CD8-positive, alpha-beta memory T cell (primary cell): ENCODE measurements around the gene HOXA5. TPM values are rescaled to one million over a fixed set of nuclear protein-coding genes. Genes with fewer than 3 reads are reported as not detected.

Experiments
- CTCF ChIA-PET: fragments of 350-600 bp; sonication (Branson Sonifier 250); formaldehyde crosslinking; loops from one replicate; lab custom pipeline; 2021; ENCODE audit warnings: antibody characterized with exemption; lab: Charles Lee
- POLR2A ChIA-PET: fragments of 350-600 bp; sonication (Branson Sonifier 250); formaldehyde crosslinking; loops from one replicate; lab custom pipeline; 2021; ENCODE audit warnings: antibody characterized with exemption; lab: Charles Lee
- DNase-seq, 5 donors: peaks; one replicate each; pipeline versions ENCODE4 v3.0.0 to v3.0.0-alpha.2; 2020 to 2022; ENCODE audit warnings: mixed read lengths in 1 of 5
- H3K27ac ChIP-seq: one replicate; pipeline ENCODE4 v1.7.0; 2013; ENCODE audit warnings: low read depth, mild to moderate bottlenecking, low read length, moderate library complexity
- H3K27me3 ChIP-seq: 2 replicates; pipeline ENCODE4 v1.7.0; 2013; ENCODE audit warnings: low read length, mild to moderate bottlenecking; ENCODE audit not compliant: insufficient read depth, poor library complexity, severe bottlenecking
- H3K36me3 ChIP-seq: 2 replicates; pipeline ENCODE4 v1.7.0; 2013; ENCODE audit warnings: mild to moderate bottlenecking, low read length, moderate library complexity; ENCODE audit not compliant: insufficient read depth
- H3K4me1 ChIP-seq: 2 replicates; pipeline ENCODE4 v1.7.0; 2013; ENCODE audit warnings: mild to moderate bottlenecking, low read length, moderate library complexity; ENCODE audit not compliant: insufficient read depth
- H3K4me3 ChIP-seq: 2 replicates; pipeline ENCODE4 v1.7.0; 2013; ENCODE audit warnings: mild to moderate bottlenecking, low read length
- H3K9me3 ChIP-seq: 2 replicates; pipeline ENCODE4 v1.7.0; 2013; ENCODE audit warnings: mild to moderate bottlenecking, low read length
- H3K27ac Mint-ChIP-seq, 8 donors: one replicate each; pipeline ENCODE4 v1.8.0; 2020 to 2021; ENCODE audit warnings: mixed read lengths in 8 of 8, mild to moderate bottlenecking in 6 of 8, inconsistent platforms in 3 of 8, moderate library complexity in 3 of 8
- H3K27me3 Mint-ChIP-seq, 2 donors: one replicate each; pipeline ENCODE4 v1.8.0; 2020 to 2021; ENCODE audit warnings: mixed read lengths in 2 of 2, mild to moderate bottlenecking in 1 of 2, moderate library complexity in 1 of 2
- H3K36me3 Mint-ChIP-seq, 3 donors: one replicate each; pipeline ENCODE4 v1.8.0; 2020 to 2021; ENCODE audit warnings: mixed read lengths in 3 of 3, inconsistent platforms in 1 of 3, mild to moderate bottlenecking in 1 of 3
- H3K4me1 Mint-ChIP-seq, 3 donors: one replicate each; pipeline ENCODE4 v1.8.0; 2020 to 2021; ENCODE audit warnings: mixed read lengths in 3 of 3, inconsistent platforms in 1 of 3, mild to moderate bottlenecking in 1 of 3
- H3K4me3 Mint-ChIP-seq, 7 donors: one replicate each; pipeline ENCODE4 v1.8.0; 2020 to 2021; ENCODE audit warnings: mixed read lengths in 7 of 7, mild to moderate bottlenecking in 6 of 7, moderate library complexity in 4 of 7, inconsistent platforms in 2 of 7
- H3K9me3 Mint-ChIP-seq, 5 donors: one replicate each; pipeline ENCODE4 v1.8.0; 2020 to 2022; ENCODE audit warnings: mixed read lengths in 5 of 5, mild to moderate bottlenecking in 3 of 5, moderate library complexity in 2 of 5, inconsistent platforms in 1 of 5
- polyA plus RNA-seq: library from polyadenylated mRNA; unstranded; fragments of 300-500 nt; fragmentation: Illumina TruSeq; gene quantifications from one replicate; pipeline ENCODE4 v1.2.3, GENCODE V29; 2021
- total RNA-seq, 2 experiments: library from RNA; stranded (reverse); gene quantifications; one replicate each; pipeline ENCODE4 v1.2.3, GENCODE V29; 2021

Gene HOXA5
- total and polyA plus RNA-seq, 3 experiments from 2014 or later: not detected

DNA sequence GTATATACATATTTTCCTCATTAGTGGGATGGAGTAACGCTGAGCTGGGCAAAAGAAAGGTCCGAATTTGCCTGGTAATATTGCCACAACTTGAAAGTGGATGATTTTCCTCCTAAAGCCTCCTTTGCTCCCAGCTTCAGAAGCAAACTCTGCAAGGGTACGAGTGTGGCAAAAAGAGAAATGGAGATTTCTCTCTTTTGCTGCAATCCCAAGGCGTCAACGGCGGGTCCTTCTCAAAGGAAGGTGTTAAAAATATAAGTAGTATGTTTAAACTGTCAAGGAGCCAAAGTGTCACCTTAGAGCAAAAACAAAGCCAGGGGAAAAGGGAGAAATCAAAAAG is 28.6 kb downstream of the HOXA5 start:
- CTCF ChIA-PET: no interaction called here
- POLR2A ChIA-PET: no interaction called here

DNA sequence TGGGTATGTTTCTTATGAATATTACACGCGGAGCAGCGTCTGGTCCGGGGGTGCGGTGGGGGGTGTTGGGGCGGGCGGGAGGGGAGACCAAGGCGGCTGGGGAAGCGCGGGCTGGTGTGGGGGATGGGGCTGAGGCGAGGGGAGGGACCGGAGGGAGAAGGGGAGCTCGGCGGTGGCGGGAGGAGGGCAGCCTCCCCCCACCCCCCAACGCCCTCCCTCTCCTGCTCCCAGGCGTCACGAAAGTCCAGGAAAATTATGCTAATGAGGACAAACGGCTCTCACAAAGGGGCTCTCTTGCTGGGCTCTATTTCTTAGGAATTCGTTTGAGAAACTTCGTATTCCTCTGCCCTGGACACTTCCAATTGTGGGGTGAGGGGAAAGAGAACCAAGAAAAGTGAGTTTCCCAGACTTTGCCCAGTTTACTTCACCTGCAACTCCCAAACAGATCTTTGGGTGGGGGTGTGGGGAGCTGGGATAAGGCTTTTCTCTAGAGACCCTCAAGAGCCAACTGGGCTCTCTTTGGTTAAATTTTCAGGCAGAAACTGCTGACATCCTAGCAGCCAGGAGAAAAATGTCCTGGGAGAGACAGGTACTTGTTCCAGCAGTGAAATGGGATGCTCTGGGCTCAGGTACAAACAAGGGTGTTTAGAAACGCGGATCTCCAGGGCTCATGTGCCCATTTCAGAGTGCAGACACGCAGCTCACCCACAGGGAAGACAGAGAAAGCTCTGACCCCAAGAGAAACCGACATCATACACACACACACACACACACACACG is 29.3 kb downstream of the HOXA5 start:
- no peaks in the 10 kb centered on the region for H3K9me3 Mint-ChIP-seq
- DNase-seq: no peak
- H3K4me1 ChIP-seq: no peaks in the 10 kb centered on the region
- no peak overlapping the region for H3K4me3 Mint-ChIP-seq
- H3K4me3 ChIP-seq: no peak overlapping the region
- peaks cover 13 to 23% of the 10 kb centered on the region in 2 donors for H3K27me3 Mint-ChIP-seq
- H3K27ac ChIP-seq: no peak overlapping the region
- ChIA-PET CTCF (no interaction called here), POLR2A (no interaction called here)
- no peak overlapping the region for H3K27ac Mint-ChIP-seq
- no peaks in the 10 kb centered on the region for H3K36me3 Mint-ChIP-seq
- H3K27me3 ChIP-seq: no peaks in the 10 kb centered on the region
- no peaks in the 10 kb centered on the region for H3K9me3 ChIP-seq
- H3K36me3 ChIP-seq: no peaks in the 10 kb centered on the region
- no peaks in the 10 kb centered on the region for H3K4me1 Mint-ChIP-seq

More for the DNA sequence above, 28.6 kb downstream of the HOXA5 start:
- Mint-ChIP-seq H3K4me1 (no peaks in the 10 kb centered on the region), H3K27ac (no peak overlapping the region), H3K27me3 (peaks cover 13 to 25% of the 10 kb centered on the region in 2 donors), H3K36me3 (no peaks in the 10 kb centered on the region), H3K4me3 (no peak overlapping the region), H3K9me3 (no peaks in the 10 kb centered on the region)
- H3K27ac ChIP-seq: no peak overlapping the region
- no peaks in the 10 kb centered on the region for H3K9me3 ChIP-seq
- H3K4me1 ChIP-seq: no peaks in the 10 kb centered on the region
- no peak overlapping the region for H3K4me3 ChIP-seq
- no peaks in the 10 kb centered on the region for H3K27me3 ChIP-seq
- no peak for DNase-seq
- no peaks in the 10 kb centered on the region for H3K36me3 ChIP-seq

DNA sequence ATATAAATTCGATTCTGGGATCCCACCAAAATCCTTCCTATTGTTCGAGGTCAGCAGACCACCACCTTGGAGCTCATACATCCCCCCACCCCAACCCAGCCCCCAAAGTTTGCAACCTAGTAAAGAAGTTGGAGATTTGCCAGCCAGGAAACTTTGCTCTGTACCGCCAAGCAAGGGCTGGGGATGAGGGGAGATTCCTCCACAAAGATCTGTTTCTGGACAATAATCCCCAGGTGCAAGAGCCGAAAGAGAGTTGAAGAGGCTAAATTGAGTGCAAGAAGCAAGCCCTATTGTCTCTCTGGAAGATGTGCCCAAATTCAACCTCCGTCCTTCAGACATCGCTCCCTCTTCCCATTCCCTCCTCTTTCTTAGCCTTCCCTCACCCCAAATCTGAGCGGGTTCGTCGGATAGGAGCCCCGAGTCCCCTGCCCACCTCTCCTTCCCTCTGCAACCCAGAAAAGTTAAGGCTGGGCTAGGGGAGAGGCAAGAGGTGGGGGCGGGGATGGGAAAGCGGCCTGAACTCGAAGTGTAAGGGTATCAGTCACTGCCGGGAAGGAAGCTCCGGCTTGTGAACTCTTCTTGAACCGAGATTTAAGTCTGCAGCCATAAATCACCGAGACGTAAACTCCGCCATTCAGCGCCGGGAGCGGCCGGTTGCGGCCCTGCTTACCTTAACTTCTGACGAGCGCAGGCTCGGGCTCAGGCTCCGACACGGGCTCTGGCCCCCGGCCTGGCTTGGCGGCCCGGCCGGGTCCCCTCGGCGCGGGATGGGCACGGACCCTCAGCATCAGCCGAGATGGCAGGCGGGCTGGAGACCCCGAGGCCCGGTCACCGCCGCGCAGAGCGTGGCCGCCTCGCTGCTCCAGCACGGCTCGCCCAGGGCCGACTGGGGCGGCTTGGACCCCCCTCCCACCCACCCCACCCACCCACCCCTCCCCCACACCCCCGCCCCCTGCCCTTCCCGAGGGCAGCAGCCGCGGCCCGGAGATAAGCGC is 30.2 kb downstream of the HOXA5 start:
- no peaks in the 10 kb centered on the region for H3K4me1 ChIP-seq
- no peak for DNase-seq
- no peak overlapping the region for H3K4me3 Mint-ChIP-seq
- no peaks in the 10 kb centered on the region for H3K4me1 Mint-ChIP-seq
- no peaks in the 10 kb centered on the region for H3K9me3 ChIP-seq
- no peak overlapping the region for H3K27ac Mint-ChIP-seq
- CTCF ChIA-PET: no interaction called here
- H3K4me3 ChIP-seq: no peak overlapping the region
- H3K36me3 ChIP-seq: no peaks in the 10 kb centered on the region
- H3K27me3 Mint-ChIP-seq: peaks cover 13 to 18% of the 10 kb centered on the region in 2 donors
- no peak overlapping the region for H3K27ac ChIP-seq
- H3K27me3 ChIP-seq: no peaks in the 10 kb centered on the region
- POLR2A ChIA-PET: no interaction called here
- H3K36me3 Mint-ChIP-seq: no peaks in the 10 kb centered on the region
- no peaks in the 10 kb centered on the region for H3K9me3 Mint-ChIP-seq

DNA sequence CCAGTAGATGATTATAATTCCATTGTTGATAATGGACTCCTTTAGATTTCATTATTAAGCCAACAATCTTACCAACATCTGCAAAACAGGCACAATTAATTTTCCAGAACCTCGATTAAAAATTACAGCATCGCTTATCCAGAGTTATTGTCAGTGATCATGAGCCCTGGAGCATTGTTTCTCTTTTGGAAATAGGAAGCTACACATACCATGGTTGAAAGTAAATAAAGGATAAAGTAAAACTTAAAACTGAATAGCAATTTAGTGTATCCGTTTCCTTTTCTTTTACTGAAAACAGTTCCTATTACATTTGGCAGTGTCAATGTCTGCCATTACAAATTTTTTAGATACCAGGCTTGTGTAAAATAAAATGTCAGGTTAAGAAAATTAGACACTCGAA is 31.1 kb downstream of the HOXA5 start:
- ChIA-PET CTCF (no interaction called here), POLR2A (no interaction called here)
- no peak for DNase-seq
- H3K27ac Mint-ChIP-seq: peak overlapping the region in 1 of 8 donors; percentile 6
- no peaks in the 10 kb centered on the region for H3K27me3 ChIP-seq
- H3K4me3 Mint-ChIP-seq: no peak overlapping the region
- H3K4me3 ChIP-seq: no peak overlapping the region
- no peaks in the 10 kb centered on the region for H3K9me3 Mint-ChIP-seq
- H3K36me3 ChIP-seq: no peaks in the 10 kb centered on the region
- peaks cover 13 to 16% of the 10 kb centered on the region in 2 donors for H3K27me3 Mint-ChIP-seq
- no peaks in the 10 kb centered on the region for H3K4me1 ChIP-seq
- H3K36me3 Mint-ChIP-seq: no peaks in the 10 kb centered on the region
- no peaks in the 10 kb centered on the region for H3K9me3 ChIP-seq
- no peaks in the 10 kb centered on the region for H3K4me1 Mint-ChIP-seq
- no peak overlapping the region for H3K27ac ChIP-seq

DNA sequence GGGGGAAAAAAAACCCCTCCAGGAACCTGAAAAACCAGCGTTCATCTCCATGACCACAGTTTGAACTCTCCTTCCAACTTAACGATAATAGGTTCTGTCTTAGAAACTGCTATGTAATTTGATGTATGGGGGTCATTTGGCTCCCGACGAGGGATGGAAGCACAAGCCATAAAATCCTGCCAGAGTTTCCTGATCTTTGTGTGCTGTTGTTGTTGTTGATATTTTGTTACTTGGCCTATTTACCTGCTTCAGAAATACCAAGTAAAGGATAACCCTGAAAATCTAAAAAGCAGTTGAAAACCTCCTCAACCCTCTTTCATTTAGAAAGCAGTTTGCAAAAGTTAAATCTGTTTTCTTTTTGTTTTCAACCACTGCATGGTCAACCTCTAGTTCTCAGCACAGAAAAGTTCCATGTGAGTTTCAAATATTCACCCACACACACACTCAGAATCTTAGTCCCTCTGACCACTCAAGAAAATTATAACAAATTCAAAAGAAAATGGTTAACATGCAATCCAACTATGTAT is 31.7 kb downstream of the HOXA5 start:
- H3K36me3 ChIP-seq: no peaks in the 10 kb centered on the region
- H3K27me3 ChIP-seq: no peaks in the 10 kb centered on the region
- Mint-ChIP-seq H3K4me1 (no peaks in the 10 kb centered on the region), H3K27me3 (peaks cover 10 to 16% of the 10 kb centered on the region in 2 donors), H3K4me3 (no peak overlapping the region), H3K27ac (no peak overlapping the region), H3K9me3 (no peaks in the 10 kb centered on the region), H3K36me3 (no peaks in the 10 kb centered on the region)
- DNase-seq: no peak
- H3K9me3 ChIP-seq: no peaks in the 10 kb centered on the region
- POLR2A ChIA-PET: no interaction called here
- no peak overlapping the region for H3K4me3 ChIP-seq
- CTCF ChIA-PET: no interaction called here
- no peak overlapping the region for H3K27ac ChIP-seq
- no peaks in the 10 kb centered on the region for H3K4me1 ChIP-seq

DNA sequence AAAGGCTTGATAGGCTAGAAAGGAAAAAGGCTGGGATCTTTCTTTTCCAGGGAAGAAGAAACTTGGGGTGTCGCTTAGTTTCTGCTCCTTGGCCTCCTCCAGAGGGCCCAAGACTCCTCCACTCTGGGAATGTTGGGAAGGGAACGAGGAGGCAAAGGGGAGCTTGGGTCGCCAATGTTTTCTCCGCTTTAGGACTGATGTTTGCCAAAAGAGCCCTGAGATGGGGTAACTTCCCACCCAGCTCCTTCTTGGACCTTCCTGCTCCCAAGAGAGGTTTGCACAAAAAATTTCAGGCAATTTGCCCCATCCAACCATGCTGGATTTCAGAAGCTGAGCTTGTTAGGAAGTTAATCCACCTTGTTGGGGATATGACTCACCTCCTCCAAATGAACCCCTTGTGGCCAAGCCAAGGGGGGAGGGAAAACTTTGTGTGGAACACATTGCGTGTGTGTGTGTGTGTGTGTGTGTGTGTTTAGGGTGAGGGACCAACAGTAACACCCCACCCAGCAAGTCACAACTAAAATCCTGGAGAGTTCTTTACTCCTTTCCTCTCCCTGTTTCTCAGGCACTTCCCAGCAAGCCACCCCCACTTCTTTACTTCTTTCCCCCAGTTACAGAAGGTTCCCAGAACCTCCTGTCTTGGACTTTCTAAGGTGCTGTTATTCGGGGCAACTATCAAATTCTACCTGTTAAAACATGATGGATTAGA is 32.3 kb downstream of the HOXA5 start:
- ChIA-PET CTCF (interaction anchor here (0.6 kb wide), 1 partner anchor 1047 kb away, joined by 3 read pairs; no protein-coding TSS in a partner anchor), POLR2A (no interaction called here)
- H3K27me3 ChIP-seq: no peaks in the 10 kb centered on the region
- Mint-ChIP-seq H3K9me3 (no peaks in the 10 kb centered on the region), H3K36me3 (no peaks in the 10 kb centered on the region), H3K27ac (no peak overlapping the region), H3K4me1 (no peaks in the 10 kb centered on the region), H3K27me3 (peaks cover 9 to 16% of the 10 kb centered on the region in 2 donors), H3K4me3 (no peak overlapping the region)
- no peak for DNase-seq
- no peak overlapping the region for H3K4me3 ChIP-seq
- no peak overlapping the region for H3K27ac ChIP-seq
- no peaks in the 10 kb centered on the region for H3K4me1 ChIP-seq
- H3K9me3 ChIP-seq: no peaks in the 10 kb centered on the region
- H3K36me3 ChIP-seq: no peaks in the 10 kb centered on the region

DNA sequence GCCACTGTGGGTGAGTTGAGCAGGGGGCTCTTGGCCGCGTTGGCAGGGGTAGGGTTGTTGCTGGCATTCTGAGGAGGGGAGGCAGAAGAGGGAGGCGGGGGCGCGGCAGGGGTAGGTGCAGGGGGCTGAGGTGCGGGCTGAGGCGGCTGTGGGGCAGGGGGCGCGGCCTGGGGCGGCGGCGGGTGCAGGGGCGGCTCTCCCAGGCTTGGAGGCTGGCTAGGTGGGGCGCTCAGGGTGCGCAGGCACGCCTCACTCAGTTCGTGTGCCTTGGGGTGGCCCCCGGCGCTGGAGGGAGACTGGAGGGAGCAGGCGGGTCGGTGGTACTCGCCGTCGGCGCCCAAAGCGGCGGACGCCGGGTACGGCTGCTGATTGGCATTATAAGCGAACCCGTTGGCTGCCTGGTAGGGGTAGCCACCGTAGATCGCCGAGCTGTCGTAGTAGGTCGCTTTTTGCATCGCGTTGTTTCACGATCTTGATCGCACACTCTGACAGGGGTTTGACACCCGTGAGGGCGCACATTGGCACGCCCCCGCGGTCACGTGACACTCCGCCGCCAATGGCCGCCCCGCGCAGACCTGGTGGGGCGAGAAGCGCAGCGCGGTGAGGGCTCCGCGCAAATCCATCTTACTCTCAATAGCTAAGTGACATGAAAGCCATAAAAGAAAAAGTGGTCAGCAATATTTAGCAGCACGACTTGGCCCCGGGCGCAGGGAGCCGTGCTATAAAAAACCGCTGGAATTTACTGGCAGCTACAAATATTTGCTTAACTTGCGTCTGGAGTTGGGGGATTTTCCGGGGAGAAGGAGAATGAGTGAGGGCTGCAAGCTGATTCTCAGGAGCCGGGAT is 33.1 kb downstream of the HOXA5 start:
- H3K4me3 ChIP-seq: no peak overlapping the region
- Mint-ChIP-seq H3K27ac (no peak overlapping the region), H3K4me3 (no peak overlapping the region), H3K9me3 (no peaks in the 10 kb centered on the region), H3K36me3 (no peaks in the 10 kb centered on the region), H3K4me1 (no peaks in the 10 kb centered on the region), H3K27me3 (peaks cover 6 to 23% of the 10 kb centered on the region in 2 donors)
- H3K9me3 ChIP-seq: no peaks in the 10 kb centered on the region
- H3K27me3 ChIP-seq: peaks cover 2% of the 10 kb centered on the region
- H3K36me3 ChIP-seq: no peaks in the 10 kb centered on the region
- no peaks in the 10 kb centered on the region for H3K4me1 ChIP-seq
- ChIA-PET CTCF (interaction anchor here (0.6 kb wide), 1 partner anchor 1046 kb away, joined by 3 read pairs; no protein-coding TSS in a partner anchor), POLR2A (no interaction called here)
- no peak overlapping the region for H3K27ac ChIP-seq
- no peak for DNase-seq
